WERI-Rb-1 (cell line): ENCODE results near the gene BTN3A1.
"Not testable (repeated sequence)": the region's sequence is repeated elsewhere in the genome, so short reads cannot be mapped to it uniquely, and the experiment has no call there.

Experiments used
- DNase-seq: peaks from one replicate; pipeline ENCODE4 v3.0.0-alpha.2; 2020
- H3K27ac ChIP-seq: fragments of 250-450 bp; sonication (Bioruptor Pico); 2 replicates; pipeline ENCODE4 v1.5.1; 2020; ENCODE audit warnings: mild to moderate bottlenecking, moderate library complexity
- H3K27me3 ChIP-seq: fragments of 250-450 bp; sonication (Bioruptor Pico); 2 replicates; pipeline ENCODE4 v1.5.1; 2021; ENCODE audit warnings: mild to moderate bottlenecking, low read depth, moderate library complexity; ENCODE audit not compliant: insufficient read depth, severe bottlenecking
- H3K36me3 ChIP-seq: fragments of 250-450 bp; sonication (Bioruptor Pico); 2 replicates; pipeline ENCODE4 v1.5.1; 2020; ENCODE audit warnings: mild to moderate bottlenecking, moderate library complexity
- H3K4me3 ChIP-seq: 2 replicates; pipeline ENCODE4 v1.5.1; 2011; ENCODE audit warnings: low read depth, mild to moderate bottlenecking, control low read depth, low read length
- H3K9me3 ChIP-seq: fragments of 250-450 bp; sonication (Bioruptor Pico); 2 replicates; pipeline ENCODE4 v1.5.1; 2021; ENCODE audit warnings: mild to moderate bottlenecking, moderate library complexity; ENCODE audit not compliant: severe bottlenecking
- TF ChIP-seq, protein P1 (sequence below): IDR thresholded peaks from 2 replicates; pipeline ENCODE4 v1.5.1; 2011; ENCODE audit warnings: low read depth, mild to moderate bottlenecking, control low read depth, inconsistent platforms, low read length

BTN3A1 gene

GRCh38 chr6:26401987-26402658 is at the start of gene BTN3A1:
Gene BTN3A1, plus strand, starts transcription at chr6:26402275. Its CDS starts 3,289 bp downstream, at chr6:26405564.
- DNase-seq: peak; percentile 83
- Histone ChIP-seq H3K4me3 (peak within 1 kb of the TSS; percentile 79), H3K27me3 (no peaks in the 10 kb centered on the region), H3K27ac (peak within 1 kb of the TSS; percentile 61), H3K36me3 (no peaks in the 10 kb centered on the region), H3K9me3 (no peaks in the 10 kb centered on the region)
- TF ChIP-seq, protein P1, sequence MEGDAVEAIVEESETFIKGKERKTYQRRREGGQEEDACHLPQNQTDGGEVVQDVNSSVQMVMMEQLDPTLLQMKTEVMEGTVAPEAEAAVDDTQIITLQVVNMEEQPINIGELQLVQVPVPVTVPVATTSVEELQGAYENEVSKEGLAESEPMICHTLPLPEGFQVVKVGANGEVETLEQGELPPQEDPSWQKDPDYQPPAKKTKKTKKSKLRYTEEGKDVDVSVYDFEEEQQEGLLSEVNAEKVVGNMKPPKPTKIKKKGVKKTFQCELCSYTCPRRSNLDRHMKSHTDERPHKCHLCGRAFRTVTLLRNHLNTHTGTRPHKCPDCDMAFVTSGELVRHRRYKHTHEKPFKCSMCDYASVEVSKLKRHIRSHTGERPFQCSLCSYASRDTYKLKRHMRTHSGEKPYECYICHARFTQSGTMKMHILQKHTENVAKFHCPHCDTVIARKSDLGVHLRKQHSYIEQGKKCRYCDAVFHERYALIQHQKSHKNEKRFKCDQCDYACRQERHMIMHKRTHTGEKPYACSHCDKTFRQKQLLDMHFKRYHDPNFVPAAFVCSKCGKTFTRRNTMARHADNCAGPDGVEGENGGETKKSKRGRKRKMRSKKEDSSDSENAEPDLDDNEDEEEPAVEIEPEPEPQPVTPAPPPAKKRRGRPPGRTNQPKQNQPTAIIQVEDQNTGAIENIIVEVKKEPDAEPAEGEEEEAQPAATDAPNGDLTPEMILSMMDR: no peak

- H3K27me3 ChIP-seq: no peaks in the 10 kb centered on the region
- H3K27ac ChIP-seq: no peak overlapping the region
- TF ChIP-seq, protein P1: no peak
- H3K4me3 ChIP-seq: no peak overlapping the region
- no peaks in the 10 kb centered on the region for H3K9me3 ChIP-seq
- no peak for DNase-seq
- H3K36me3 ChIP-seq: no peaks in the 10 kb centered on the region
These were observed 49.8 kb upstream of the BTN3A1 start for GRCh38 chr6:26352315-26352714.

GRCh38 chr6:26354162-26354561 is 47.9 kb upstream of the BTN3A1 start:
- H3K36me3 ChIP-seq: no peaks in the 10 kb centered on the region
- DNase-seq: no peak
- no peak overlapping the region for H3K27ac ChIP-seq
- no peaks in the 10 kb centered on the region for H3K9me3 ChIP-seq
- TF ChIP-seq, protein P1: no peak
- no peaks in the 10 kb centered on the region for H3K27me3 ChIP-seq
- H3K4me3 ChIP-seq: no peak overlapping the region

GRCh38 chr6:26355366-26355765 is 46.7 kb upstream of the BTN3A1 start:
- no peak for DNase-seq
- Histone ChIP-seq H3K36me3 (no peaks in the 10 kb centered on the region), H3K27me3 (no peaks in the 10 kb centered on the region), H3K4me3 (no peak overlapping the region), H3K27ac (no peak overlapping the region), H3K9me3 (no peaks in the 10 kb centered on the region)
- TF ChIP-seq, protein P1: no peak

DNA sequence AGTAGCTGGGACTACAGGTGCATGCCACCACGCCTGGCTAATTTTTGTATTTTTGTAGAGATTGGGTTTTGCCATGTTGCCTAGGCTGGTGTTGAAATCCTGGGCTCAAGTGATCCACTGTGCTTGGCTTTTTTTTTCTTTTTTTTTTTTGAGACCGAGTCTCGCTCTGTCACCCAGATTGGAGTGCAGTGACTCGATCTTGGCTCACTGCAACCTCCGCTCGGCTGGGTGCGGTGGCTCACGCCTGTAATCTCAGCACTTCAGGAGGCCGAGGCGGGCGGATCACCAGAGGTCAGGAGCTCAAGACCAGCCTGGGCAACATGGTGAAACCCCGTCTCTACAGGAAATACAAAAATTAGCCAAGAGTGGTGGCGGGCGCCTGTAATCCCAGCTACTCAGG is 44.5 kb upstream of the BTN3A1 start:
- DNase-seq, H3K27me3 ChIP-seq, H3K27ac ChIP-seq, H3K9me3 ChIP-seq, H3K36me3 ChIP-seq, H3K4me3 ChIP-seq: not testable (repeated sequence)

- H3K27ac ChIP-seq: no peak overlapping the region
- no peaks in the 10 kb centered on the region for H3K9me3 ChIP-seq
- H3K36me3 ChIP-seq: no peaks in the 10 kb centered on the region
- H3K4me3 ChIP-seq: no peak overlapping the region
- no peak for DNase-seq
- TF ChIP-seq, protein P1: no peak
- no peaks in the 10 kb centered on the region for H3K27me3 ChIP-seq
These were observed 43.5 kb upstream of the BTN3A1 start for GRCh38 chr6:26358511-26358981.
